ENCODE measurements around the gene IL1A.

IL1A gene

GRCh38 chr2:112788653-112789052, 4.4 kb upstream of the IL1A start:
- TF ChIP-seq CTCF (IDR thresholded peaks at IDR 0.05; ENCODE audit: borderline replicate concordance, control extremely low read depth, extremely low read depth, insufficient read depth, missing control alignments) = no peak
- in situ Hi-C loops (cut with MboI; ENCODE audit: low sequenced_read_pairs, unreplicated experiment) = no loop called here
- DNase-seq (ENCODE audit: low spot score) = no peak

GRCh38 chr2:112787729-112788393, 3.6 kb upstream of the IL1A start:
- in situ Hi-C loops (cut with MboI; ENCODE audit: low sequenced_read_pairs, unreplicated experiment) = no loop called here
- DNase-seq (ENCODE audit: low spot score) = no peak
- TF ChIP-seq CTCF (IDR thresholded peaks at IDR 0.05; ENCODE audit: borderline replicate concordance, control extremely low read depth, extremely low read depth, insufficient read depth, missing control alignments) = no peak

GRCh38 chr2:112787294-112787693, 3.0 kb upstream of the IL1A start:
- TF ChIP-seq CTCF (IDR thresholded peaks at IDR 0.05; ENCODE audit: borderline replicate concordance, control extremely low read depth, extremely low read depth, insufficient read depth, missing control alignments) = no peak
- in situ Hi-C loops (cut with MboI; ENCODE audit: low sequenced_read_pairs, unreplicated experiment) = no loop called here
- DNase-seq (ENCODE audit: low spot score) = no peak

- in situ Hi-C loops (cut with MboI; ENCODE audit: low sequenced_read_pairs, unreplicated experiment) = no loop called here
- DNase-seq (ENCODE audit: low spot score) = no peak
- TF ChIP-seq CTCF (IDR thresholded peaks at IDR 0.05; ENCODE audit: borderline replicate concordance, control extremely low read depth, extremely low read depth, insufficient read depth, missing control alignments) = no peak
Measured at GRCh38 chr2:112783187-112783714, 1.0 kb downstream of the IL1A start.

GRCh38 chr2:112782234-112782799, 2.0 kb downstream of the IL1A start:
- DNase-seq (ENCODE audit: low spot score) = peak; percentile 39
- in situ Hi-C loops (cut with MboI; ENCODE audit: low sequenced_read_pairs, unreplicated experiment) = no loop called here
- no peak for TF ChIP-seq CTCF (IDR thresholded peaks at IDR 0.05; ENCODE audit: borderline replicate concordance, control extremely low read depth, extremely low read depth, insufficient read depth, missing control alignments)

- in situ Hi-C loops (cut with MboI; ENCODE audit: low sequenced_read_pairs, unreplicated experiment) = no loop called here
- no peak for TF ChIP-seq CTCF (IDR thresholded peaks at IDR 0.05; ENCODE audit: borderline replicate concordance, control extremely low read depth, extremely low read depth, insufficient read depth, missing control alignments)
- no peak for DNase-seq (ENCODE audit: low spot score)
Measured at GRCh38 chr2:112779598-112779997, 4.7 kb downstream of the IL1A start.

Data from GM13976 (cell line).